HEK293 (cell line): ENCODE measurements around the gene TMEM203.

Experiments used
- CTCF ChIP-seq: fragments of 450-650 bp; formaldehyde crosslinking; IDR thresholded peaks from 2 replicates; pipeline ENCODE4 v1.5.1; 2016; ENCODE audit warnings: missing biosample characterization, missing genetic modification characterization
- REST ChIP-seq: fragments of 450-650 bp; formaldehyde crosslinking; IDR thresholded peaks from 2 replicates; pipeline ENCODE4 v1.5.1; 2016; ENCODE audit warnings: missing biosample characterization, missing genetic modification characterization
- TSHZ1 ChIP-seq: fragments of 450-650 bp; formaldehyde crosslinking; IDR thresholded peaks from 2 replicates; pipeline ENCODE4 v1.5.1; 2016; ENCODE audit warnings: missing biosample characterization, missing genetic modification characterization, borderline replicate concordance
- YY1 ChIP-seq: fragments of 450-650 bp; formaldehyde crosslinking; IDR thresholded peaks from 2 replicates; pipeline ENCODE4 v1.5.1; 2018; ENCODE audit warnings: missing biosample characterization, missing genetic modification characterization
- ZNF24 ChIP-seq: fragments of 450-650 bp; formaldehyde crosslinking; IDR thresholded peaks from 2 replicates; pipeline ENCODE4 v1.5.1; 2016; ENCODE audit warnings: missing biosample characterization, missing genetic modification characterization
- ZNF350 ChIP-seq: fragments of 450-650 bp; formaldehyde crosslinking; IDR thresholded peaks from 2 replicates; pipeline ENCODE4 v1.5.0; 2017; ENCODE audit warnings: missing biosample characterization, mild to moderate bottlenecking, missing genetic modification characterization
- ZNF423 ChIP-seq: fragments of 450-650 bp; formaldehyde crosslinking; IDR thresholded peaks from 2 replicates; pipeline ENCODE4 v1.5.1; 2016; ENCODE audit warnings: missing biosample characterization, missing genetic modification characterization
- ZNF707 ChIP-seq: fragments of 450-650 bp; formaldehyde crosslinking; IDR thresholded peaks from 2 replicates; pipeline ENCODE4 v1.5.1; 2016; ENCODE audit warnings: missing biosample characterization, missing genetic modification characterization
- ZNF747 ChIP-seq: fragments of 450-650 bp; formaldehyde crosslinking; IDR thresholded peaks from 2 replicates; pipeline ENCODE4 v1.5.1; 2016; ENCODE audit warnings: missing biosample characterization, missing genetic modification characterization
- ZNF785 ChIP-seq: fragments of 450-650 bp; formaldehyde crosslinking; IDR thresholded peaks from 2 replicates; pipeline ENCODE4 v1.5.1; 2016; ENCODE audit warnings: missing biosample characterization, missing genetic modification characterization
- ZNF843 ChIP-seq: fragments of 450-650 bp; formaldehyde crosslinking; IDR thresholded peaks from 2 replicates; pipeline ENCODE4 v1.5.1; 2016; ENCODE audit warnings: missing biosample characterization, missing genetic modification characterization

- TF ChIP-seq YY1 (no peak), ZNF785 (tag by site-specific recombination) (no peak), REST (no peak), ZNF843 (no peak), ZNF747 (no peak), TSHZ1 (tag by site-specific recombination) (no peak), ZNF350 (no peak), CTCF (tag by site-specific recombination) (no peak), ZNF423 (tag by site-specific recombination) (no peak), ZNF24 (tag by site-specific recombination) (no peak), ZNF707 (tag by site-specific recombination) (no peak)
These were observed 15.9 kb downstream of the TMEM203 start for GRCh38 chr9:137189297-137190295.
